Measurements from ENCODE around the gene INHBC. TPM values are rescaled to one million over a fixed set of nuclear protein-coding genes. Genes with fewer than 3 reads are reported as not detected.
A peak's percentile ranks its signal among the peaks of the same experiment; 100 is the strongest.

Gene INHBC
- polyA plus RNA-seq, 4 donors, result 0.03 to 0.49 TPM; not detected in 2

DNA sequence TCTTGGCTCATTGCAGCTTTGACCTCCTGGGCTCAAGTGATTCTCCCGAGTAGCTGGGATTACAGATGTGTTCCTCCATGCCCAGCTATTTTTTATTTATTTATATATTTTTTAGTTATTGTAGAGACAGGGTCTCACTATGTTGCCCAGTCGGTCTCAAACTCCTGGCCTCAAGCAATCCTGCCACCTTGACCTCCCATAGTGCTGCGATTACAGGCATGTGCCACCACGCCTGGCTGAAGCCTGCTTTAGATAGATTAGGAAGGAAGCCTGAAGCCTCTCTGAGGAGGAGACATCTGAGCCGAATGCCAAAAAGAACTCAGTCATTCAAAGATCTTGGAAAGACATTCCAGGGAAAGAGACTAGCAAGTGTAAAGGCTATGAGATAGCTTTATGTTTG, 10.2 kb downstream of the INHBC start:
- DNase-seq (no peak), FAIRE-seq (no peak)
- H3K4me3 ChIP-seq (ENCODE audit: low read depth in 1 of 3, low read length in 3 of 3), result no peak overlapping the region
- WGBS, 3 donors, result 78 to 80% (median 79%) methylated on average over 5 of the region's 5 CpGs
- H3K27me3 ChIP-seq (ENCODE audit: control insufficient read depth in 3 of 3, insufficient read depth in 3 of 3, low read length in 3 of 3), result no peaks in the 10 kb centered on the region
- no peaks in the 10 kb centered on the region for H3K36me3 ChIP-seq (ENCODE audit: control insufficient read depth in 3 of 3, insufficient read depth in 2 of 3, low read depth in 1 of 3, low read length in 3 of 3)
- no peaks in the 10 kb centered on the region for H3K4me1 ChIP-seq (ENCODE audit: control insufficient read depth in 3 of 3, insufficient read depth in 2 of 3, low read depth in 1 of 3, low read length in 2 of 3)
- H3K9me3 ChIP-seq (ENCODE audit: control insufficient read depth in 2 of 2, insufficient read depth in 1 of 2, low read depth in 1 of 2, low read length in 1 of 2), result peaks cover 0 to 11% of the 10 kb centered on the region in 2 donors
- H3K27ac ChIP-seq (ENCODE audit: low read depth in 1 of 3, low read length in 2 of 3), result no peak overlapping the region

DNA sequence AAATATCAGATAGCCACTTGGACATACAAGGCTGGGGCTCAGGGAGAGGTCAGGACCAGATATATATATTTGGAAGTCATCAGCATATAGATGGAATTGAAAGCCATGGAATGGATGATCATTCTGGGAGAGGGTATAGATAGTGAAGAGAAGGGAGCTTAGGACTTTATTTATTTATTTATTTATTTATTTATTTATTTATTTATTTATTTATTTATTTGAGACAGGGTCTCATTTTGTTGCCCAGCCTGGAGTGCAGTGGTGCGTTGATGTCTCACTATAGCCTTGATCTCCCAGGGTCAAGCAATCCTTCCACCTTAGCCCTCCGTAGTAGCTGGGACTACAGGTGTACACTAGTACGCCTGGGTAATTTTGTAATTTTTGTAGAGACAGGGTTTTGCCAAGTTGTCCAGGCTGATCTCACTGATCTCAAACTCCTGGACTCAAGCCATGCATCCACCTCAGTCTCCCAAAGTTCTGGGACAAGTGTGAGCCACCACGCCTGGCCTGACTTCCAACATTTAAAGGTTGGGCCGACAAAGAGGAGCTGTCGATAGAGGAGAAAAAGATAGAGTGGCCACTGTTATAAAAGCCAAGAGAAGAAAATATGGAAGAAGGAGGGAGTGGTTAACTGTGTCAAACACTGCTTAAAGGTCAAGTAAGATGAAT, 11.8 kb downstream of the INHBC start:
- 97 to 99% (median 98%) methylated on average over 6 of the region's 6 CpGs for WGBS, 3 donors
- Histone ChIP-seq H3K36me3 (ENCODE audit: control insufficient read depth in 3 of 3, insufficient read depth in 2 of 3, low read depth in 1 of 3, low read length in 3 of 3) (no peaks in the 10 kb centered on the region), H3K27me3 (ENCODE audit: control insufficient read depth in 3 of 3, insufficient read depth in 3 of 3, low read length in 3 of 3) (no peaks in the 10 kb centered on the region), H3K4me3 (ENCODE audit: low read depth in 1 of 3, low read length in 3 of 3) (no peak overlapping the region), H3K4me1 (ENCODE audit: control insufficient read depth in 3 of 3, insufficient read depth in 2 of 3, low read depth in 1 of 3, low read length in 2 of 3) (peaks cover 0 to 13% (median 0%) of the 10 kb centered on the region in 3 donors), H3K27ac (ENCODE audit: low read depth in 1 of 3, low read length in 2 of 3) (no peak overlapping the region), H3K9me3 (ENCODE audit: control insufficient read depth in 2 of 2, insufficient read depth in 1 of 2, low read depth in 1 of 2, low read length in 1 of 2) (peaks cover 0 to 11% of the 10 kb centered on the region in 2 donors)
- no peak for FAIRE-seq
- DNase-seq, result no peak

DNA sequence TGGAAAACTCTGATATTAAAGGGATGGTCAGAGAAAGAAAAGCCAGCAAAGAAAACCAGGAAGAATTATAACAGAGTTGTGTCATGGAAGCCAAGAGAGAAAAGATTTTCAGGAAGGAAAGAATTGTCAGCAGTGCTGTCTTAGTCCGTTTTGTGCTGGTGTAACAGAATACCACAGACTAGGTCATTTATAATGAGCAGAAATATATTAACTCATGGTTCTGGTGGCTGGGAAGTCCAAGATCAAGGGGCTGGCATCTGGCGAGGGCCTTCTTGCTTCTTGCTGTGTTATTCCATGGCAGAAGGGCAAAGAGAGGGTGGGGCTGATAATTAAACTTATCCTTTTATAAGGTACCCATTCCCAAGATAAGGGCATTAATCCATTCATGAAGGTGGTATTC, 14.1 kb downstream of the INHBC start:
- Histone ChIP-seq H3K4me1 (ENCODE audit: control insufficient read depth in 3 of 3, insufficient read depth in 2 of 3, low read depth in 1 of 3, low read length in 2 of 3) (peaks cover 0 to 32% (median 0%) of the 10 kb centered on the region in 3 donors), H3K4me3 (ENCODE audit: low read depth in 1 of 3, low read length in 3 of 3) (no peak overlapping the region), H3K27ac (ENCODE audit: low read depth in 1 of 3, low read length in 2 of 3) (no peak overlapping the region), H3K9me3 (ENCODE audit: control insufficient read depth in 2 of 2, insufficient read depth in 1 of 2, low read depth in 1 of 2, low read length in 1 of 2) (peaks cover 0 to 7% of the 10 kb centered on the region in 2 donors), H3K27me3 (ENCODE audit: control insufficient read depth in 3 of 3, insufficient read depth in 3 of 3, low read length in 3 of 3) (no peaks in the 10 kb centered on the region), H3K36me3 (ENCODE audit: control insufficient read depth in 3 of 3, insufficient read depth in 2 of 3, low read depth in 1 of 3, low read length in 3 of 3) (no peaks in the 10 kb centered on the region)
- no peak for FAIRE-seq
- WGBS, 3 donors, result 82 to 87% (median 87%) methylated on average over 2 of the region's 2 CpGs
- no peak for DNase-seq

DNA sequence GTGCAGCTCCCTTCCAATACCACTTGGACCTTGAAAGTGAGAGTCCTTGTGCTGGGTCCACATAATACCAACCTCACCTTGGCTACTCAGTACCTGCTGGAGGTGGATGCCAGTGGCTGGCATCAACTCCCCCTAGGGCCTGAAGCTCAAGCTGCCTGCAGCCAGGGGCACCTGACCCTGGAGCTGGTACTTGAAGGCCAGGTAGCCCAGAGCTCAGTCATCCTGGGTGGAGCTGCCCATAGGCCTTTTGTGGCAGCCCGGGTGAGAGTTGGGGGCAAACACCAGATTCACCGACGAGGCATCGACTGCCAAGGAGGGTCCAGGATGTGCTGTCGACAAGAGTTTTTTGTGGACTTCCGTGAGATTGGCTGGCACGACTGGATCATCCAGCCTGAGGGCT, 14.8 kb downstream of the INHBC start:
- Histone ChIP-seq H3K27me3 (ENCODE audit: control insufficient read depth in 3 of 3, insufficient read depth in 3 of 3, low read length in 3 of 3) (no peaks in the 10 kb centered on the region), H3K9me3 (ENCODE audit: control insufficient read depth in 2 of 2, insufficient read depth in 1 of 2, low read depth in 1 of 2, low read length in 1 of 2) (peaks cover 0 to 7% of the 10 kb centered on the region in 2 donors), H3K27ac (ENCODE audit: low read depth in 1 of 3, low read length in 2 of 3) (no peak overlapping the region), H3K4me1 (ENCODE audit: control insufficient read depth in 3 of 3, insufficient read depth in 2 of 3, low read depth in 1 of 3, low read length in 2 of 3) (peaks cover 0 to 38% (median 0%) of the 10 kb centered on the region in 3 donors), H3K36me3 (ENCODE audit: control insufficient read depth in 3 of 3, insufficient read depth in 2 of 3, low read depth in 1 of 3, low read length in 3 of 3) (no peaks in the 10 kb centered on the region), H3K4me3 (ENCODE audit: low read depth in 1 of 3, low read length in 3 of 3) (no peak overlapping the region)
- 96 to 98% (median 97%) methylated on average over 7 of the region's 7 CpGs for WGBS, 3 donors
- FAIRE-seq (no peak), DNase-seq (no peak)

DNA sequence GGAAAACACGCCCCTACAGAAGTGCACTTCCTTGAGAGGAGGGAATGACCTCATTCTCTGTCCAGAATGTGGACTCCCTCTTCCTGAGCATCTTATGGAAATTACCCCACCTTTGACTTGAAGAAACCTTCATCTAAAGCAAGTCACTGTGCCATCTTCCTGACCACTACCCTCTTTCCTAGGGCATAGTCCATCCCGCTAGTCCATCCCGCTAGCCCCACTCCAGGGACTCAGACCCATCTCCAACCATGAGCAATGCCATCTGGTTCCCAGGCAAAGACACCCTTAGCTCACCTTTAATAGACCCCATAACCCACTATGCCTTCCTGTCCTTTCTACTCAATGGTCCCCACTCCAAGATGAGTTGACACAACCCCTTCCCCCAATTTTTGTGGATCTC, 15.5 kb downstream of the INHBC start:
- H3K4me3 ChIP-seq (ENCODE audit: low read depth in 1 of 3, low read length in 3 of 3), result no peak overlapping the region
- H3K27me3 ChIP-seq (ENCODE audit: control insufficient read depth in 3 of 3, insufficient read depth in 3 of 3, low read length in 3 of 3), result no peaks in the 10 kb centered on the region
- FAIRE-seq, result no peak
- no peaks in the 10 kb centered on the region for H3K36me3 ChIP-seq (ENCODE audit: control insufficient read depth in 3 of 3, insufficient read depth in 2 of 3, low read depth in 1 of 3, low read length in 3 of 3)
- DNase-seq, result no peak
- no peak overlapping the region for H3K27ac ChIP-seq (ENCODE audit: low read depth in 1 of 3, low read length in 2 of 3)
- peaks cover 0 to 44% (median 0%) of the 10 kb centered on the region in 3 donors for H3K4me1 ChIP-seq (ENCODE audit: control insufficient read depth in 3 of 3, insufficient read depth in 2 of 3, low read depth in 1 of 3, low read length in 2 of 3)
- WGBS, 3 donors, result 85 to 95% (median 86%) methylated on average over 3 of the region's 3 CpGs
- H3K9me3 ChIP-seq (ENCODE audit: control insufficient read depth in 2 of 2, insufficient read depth in 1 of 2, low read depth in 1 of 2, low read length in 1 of 2), result peaks cover 0 to 7% of the 10 kb centered on the region in 2 donors

DNA sequence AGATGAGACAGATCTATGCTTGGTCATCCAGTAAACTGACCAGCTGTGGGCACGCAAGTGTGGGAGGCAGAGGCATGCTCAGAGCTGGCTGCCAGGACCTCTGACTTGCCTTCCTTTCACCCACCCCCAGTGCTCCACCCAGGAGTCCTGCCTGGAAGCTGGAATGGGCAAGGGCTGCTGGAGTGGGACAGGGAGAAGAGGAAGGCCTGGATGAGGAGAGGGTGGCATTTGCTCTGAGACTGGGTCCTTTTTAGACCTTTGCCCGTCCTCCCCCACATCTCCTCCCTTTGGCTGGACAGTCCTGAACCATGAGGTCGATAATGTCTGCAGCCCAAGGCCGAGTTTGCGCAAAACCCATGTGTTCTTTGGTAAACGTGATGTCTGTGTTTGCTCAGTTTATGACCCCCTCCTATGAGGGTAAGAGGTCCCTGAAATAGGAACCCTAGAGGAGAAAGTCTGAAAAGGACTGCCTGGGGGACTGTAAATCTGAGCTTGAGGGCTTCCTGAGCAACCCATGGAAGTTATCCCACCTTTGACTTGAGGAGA, 16.7 kb downstream of the INHBC start:
- peak overlapping the region in 1 of 3 donors; percentile 89 for H3K27ac ChIP-seq (ENCODE audit: low read depth in 1 of 3, low read length in 2 of 3)
- H3K4me3 ChIP-seq (ENCODE audit: low read depth in 1 of 3, low read length in 3 of 3), result no peak overlapping the region
- 45 to 63% (median 48%) methylated on average over 6 of the region's 6 CpGs for WGBS, 3 donors
- no peak for FAIRE-seq
- H3K36me3 ChIP-seq (ENCODE audit: control insufficient read depth in 3 of 3, insufficient read depth in 2 of 3, low read depth in 1 of 3, low read length in 3 of 3), result no peaks in the 10 kb centered on the region
- H3K4me1 ChIP-seq (ENCODE audit: control insufficient read depth in 3 of 3, insufficient read depth in 2 of 3, low read depth in 1 of 3, low read length in 2 of 3), result peaks cover 0 to 57% (median 0%) of the 10 kb centered on the region in 3 donors
- peak in 1 of 2 donors; percentile 76 for DNase-seq
- H3K9me3 ChIP-seq (ENCODE audit: control insufficient read depth in 2 of 2, insufficient read depth in 1 of 2, low read depth in 1 of 2, low read length in 1 of 2), result peaks cover 0 to 7% of the 10 kb centered on the region in 2 donors
- no peaks in the 10 kb centered on the region for H3K27me3 ChIP-seq (ENCODE audit: control insufficient read depth in 3 of 3, insufficient read depth in 3 of 3, low read length in 3 of 3)

DNA sequence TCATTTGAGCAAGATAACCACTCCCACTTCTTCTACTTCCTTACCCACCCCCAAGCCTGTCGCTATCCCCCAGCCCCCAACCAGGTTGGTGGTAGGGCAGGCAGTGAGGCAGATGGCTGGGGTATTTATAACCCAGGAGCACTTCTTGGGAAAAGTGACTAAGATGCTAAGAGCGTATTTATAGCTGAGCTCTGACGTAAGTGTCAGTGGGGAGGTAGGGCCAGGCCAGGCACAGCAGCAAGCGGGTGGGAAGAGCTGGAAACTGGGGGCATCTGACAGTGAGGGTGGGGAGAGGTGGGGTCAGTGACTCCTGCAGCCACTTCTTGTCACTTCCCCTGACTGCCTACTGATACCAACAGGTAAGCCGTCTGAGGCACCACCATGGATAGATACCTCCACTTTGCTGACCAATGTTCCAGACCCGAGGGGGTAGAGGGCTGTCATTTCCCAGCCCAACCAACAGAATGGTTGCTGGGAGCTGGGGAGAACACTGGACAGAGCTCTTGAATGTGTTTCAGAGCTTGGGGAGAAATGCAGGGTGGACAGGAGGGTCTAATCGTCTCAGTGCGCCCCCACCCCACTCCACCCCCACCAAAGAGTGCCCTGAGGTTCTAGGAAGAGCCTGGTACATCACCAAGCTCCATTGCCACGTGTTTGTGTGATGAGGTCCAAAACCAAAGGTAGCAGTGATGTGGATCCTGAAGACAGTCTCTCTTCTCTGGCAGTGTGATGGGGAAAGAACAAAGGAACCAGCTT, 17.8 kb downstream of the INHBC start:
- H3K4me1 ChIP-seq (ENCODE audit: control insufficient read depth in 3 of 3, insufficient read depth in 2 of 3, low read depth in 1 of 3, low read length in 2 of 3), result peaks cover 0 to 59% (median 0%) of the 10 kb centered on the region in 3 donors
- H3K4me3 ChIP-seq (ENCODE audit: low read depth in 1 of 3, low read length in 3 of 3), result no peak overlapping the region
- H3K36me3 ChIP-seq (ENCODE audit: control insufficient read depth in 3 of 3, insufficient read depth in 2 of 3, low read depth in 1 of 3, low read length in 3 of 3), result no peaks in the 10 kb centered on the region
- no peaks in the 10 kb centered on the region for H3K27me3 ChIP-seq (ENCODE audit: control insufficient read depth in 3 of 3, insufficient read depth in 3 of 3, low read length in 3 of 3)
- 26 to 34% (median 33%) methylated on average over 9 of the region's 9 CpGs for WGBS, 3 donors
- FAIRE-seq, result no peak
- H3K9me3 ChIP-seq (ENCODE audit: control insufficient read depth in 2 of 2, insufficient read depth in 1 of 2, low read depth in 1 of 2, low read length in 1 of 2), result peaks cover 0 to 7% of the 10 kb centered on the region in 2 donors
- H3K27ac ChIP-seq (ENCODE audit: low read depth in 1 of 3, low read length in 2 of 3), result peak overlapping the region in 2 of 3 donors; percentile 28 to 89
- peak in 1 of 2 donors; percentile 87 for DNase-seq

DNA sequence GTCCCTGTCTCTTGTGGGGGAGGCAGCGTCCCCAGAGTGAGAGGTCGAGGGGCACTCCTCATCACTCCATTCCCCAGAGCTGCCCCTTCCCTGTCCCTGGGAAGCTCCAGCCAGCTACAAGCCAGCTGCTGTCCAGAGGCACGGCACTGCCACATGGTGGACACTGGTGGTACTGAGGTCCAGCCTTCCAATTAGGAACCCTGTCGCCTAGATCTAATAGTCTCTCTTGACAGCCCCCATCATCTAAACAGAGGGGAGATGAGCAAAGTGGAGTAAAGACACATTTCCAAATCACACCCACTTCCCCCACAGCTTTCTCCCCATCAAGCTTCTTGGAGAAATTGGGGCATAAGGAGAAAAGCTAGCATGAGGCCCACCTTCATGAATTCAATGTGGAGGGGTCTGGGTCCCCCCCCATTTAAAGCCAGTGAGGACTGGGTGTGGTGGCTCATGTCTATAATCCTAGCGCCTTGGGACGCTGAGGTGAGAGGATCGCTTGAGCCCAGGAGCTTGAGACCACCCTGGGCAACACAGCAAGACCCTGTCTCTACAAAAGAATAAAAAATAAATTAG, 18.4 kb downstream of the INHBC start:
- no peaks in the 10 kb centered on the region for H3K36me3 ChIP-seq (ENCODE audit: control insufficient read depth in 3 of 3, insufficient read depth in 2 of 3, low read depth in 1 of 3, low read length in 3 of 3)
- H3K4me1 ChIP-seq (ENCODE audit: control insufficient read depth in 3 of 3, insufficient read depth in 2 of 3, low read depth in 1 of 3, low read length in 2 of 3), result peaks cover 0 to 59% (median 0%) of the 10 kb centered on the region in 3 donors
- DNase-seq (peak; percentile 66 to 86), FAIRE-seq (no peak)
- 32 to 42% (median 32%) methylated on average over 7 of the region's 7 CpGs for whole genome bisulfite sequencing, 3 donors
- H3K27ac ChIP-seq (ENCODE audit: low read depth in 1 of 3, low read length in 2 of 3), result peak overlapping the region in 2 of 3 donors; percentile 28 to 89
- peaks cover 0 to 7% of the 10 kb centered on the region in 2 donors for H3K9me3 ChIP-seq (ENCODE audit: control insufficient read depth in 2 of 2, insufficient read depth in 1 of 2, low read depth in 1 of 2, low read length in 1 of 2)
- H3K4me3 ChIP-seq (ENCODE audit: low read depth in 1 of 3, low read length in 3 of 3), result no peak overlapping the region
- no peaks in the 10 kb centered on the region for H3K27me3 ChIP-seq (ENCODE audit: control insufficient read depth in 3 of 3, insufficient read depth in 3 of 3, low read length in 3 of 3)
